SK-N-SH (cell line): ENCODE measurements around the gene FMN1. TPM values are rescaled to one million over a fixed set of nuclear protein-coding genes. Genes with fewer than 3 reads are reported as not detected.

Experiments
- CTCF ChIA-PET: fragments of 300-600, 350-600 bp; formaldehyde crosslinking; extraction: SDS; loops from one replicate; lab custom pipeline; 2021; lab: Yijun Ruan, JAX
- POLR2A ChIA-PET: fragments of 350-600 bp; sonication (Branson Sonifier 250); formaldehyde crosslinking; extraction: SDS; loops from one replicate; lab custom pipeline; 2020; ENCODE audit warnings: antibody characterized with exemption, inconsistent platforms; lab: Yijun Ruan, JAX
- DNase-seq: peaks from one replicate; pipeline ENCODE4 v3.0.0; 2012
- H2AFZ ChIP-seq: fragments of 200-600 bp; sonication (generic); 2 replicates; pipeline ENCODE4 v1.8.1; 2016; ENCODE audit warnings: antibody characterized with exemption, mild to moderate bottlenecking, low read depth
- H3F3A ChIP-seq: fragments of 200-600 bp; sonication (generic); replicated peaks from 2 replicates; pipeline ENCODE3; 2016; ENCODE audit warnings: antibody characterized with exemption, mild to moderate bottlenecking; ENCODE audit not compliant: insufficient read depth
- H3K27ac ChIP-seq, 2 experiments: fragments of 200-500 bp in 1 of 2; fragments of 200-600 bp in 1 of 2; sonication (Bioruptor generic) in 1 of 2; sonication (generic), shearing (Covaris generic) in 1 of 2; 2 replicates each; pipeline versions ENCODE4 v1.5.1 to v1.6.1; 2014 to 2016; ENCODE audit warnings: low read depth in 2 of 2, inconsistent platforms in 1 of 2, low read length in 1 of 2, mild to moderate bottlenecking in 1 of 2, mixed read lengths in 1 of 2
- H3K27me3 ChIP-seq: fragments of 200-600 bp; sonication (generic), shearing (Covaris generic); 2 replicates; pipeline ENCODE4 v1.6.1; 2016; ENCODE audit warnings: mixed run types; ENCODE audit not compliant: insufficient read depth
- H3K36me3 ChIP-seq, 2 experiments: fragments of 200-500 bp in 1 of 2; fragments of 200-600 bp in 1 of 2; sonication (Bioruptor generic) in 1 of 2; sonication (generic) in 1 of 2; replicated peaks in 1 of 2; 2 replicates each; pipeline versions ENCODE3 to v1.5.1; 2014 to 2016; ENCODE audit warnings: low read length in 1 of 2, mild to moderate bottlenecking in 1 of 2; ENCODE audit not compliant: insufficient read depth in 2 of 2, control insufficient read depth in 1 of 2
- H3K4me1 ChIP-seq, 2 experiments: fragments of 200-500 bp in 1 of 2; fragments of 200-600 bp in 1 of 2; sonication (Bioruptor generic) in 1 of 2; sonication (generic), shearing (Covaris generic) in 1 of 2; 2 replicates each; pipeline versions ENCODE4 v1.5.1 to v1.6.1; 2014 to 2016; ENCODE audit warnings: low read depth in 1 of 2, low read length in 1 of 2, mixed run types in 1 of 2; ENCODE audit not compliant: insufficient read depth in 2 of 2, control insufficient read depth in 1 of 2
- H3K4me2 ChIP-seq: fragments of 200-600 bp; sonication (generic), shearing (Covaris generic); 2 replicates; pipeline ENCODE4 v1.6.1; 2017; ENCODE audit warnings: mixed run types
- H3K4me3 ChIP-seq, 2 experiments: fragments of 200-500 bp in 1 of 2; fragments of 200-600 bp in 1 of 2; sonication (Bioruptor generic) in 1 of 2; sonication (generic), shearing (Covaris generic) in 1 of 2; 2 replicates each; pipeline versions ENCODE4 v1.5.1 to v1.8.1; 2014 to 2016; ENCODE audit warnings: low read depth in 2 of 2, inconsistent platforms in 1 of 2, low read length in 1 of 2, mild to moderate bottlenecking in 1 of 2, mixed read lengths in 1 of 2, moderate library complexity in 1 of 2
- H3K79me2 ChIP-seq: fragments of 200-600 bp; sonication (generic); 2 replicates; pipeline ENCODE4 v1.8.1; 2017; ENCODE audit warnings: mild to moderate bottlenecking; ENCODE audit not compliant: insufficient read depth
- H3K9ac ChIP-seq: fragments of 200-600 bp; sonication (generic); 2 replicates; pipeline ENCODE4 v1.6.1; 2017; ENCODE audit warnings: mixed run types
- H3K9me2 ChIP-seq: fragments of 200-600 bp; sonication (generic); 2 replicates; pipeline ENCODE4 v1.6.1; 2017; ENCODE audit warnings: mixed run types
- H3K9me3 ChIP-seq: fragments of 200-600 bp; sonication (generic); 2 replicates; pipeline ENCODE4 v1.6.1; 2017; ENCODE audit warnings: mixed run types, mild to moderate bottlenecking, moderate library complexity
- H4K20me1 ChIP-seq: fragments of 200-600 bp; sonication (generic); 2 replicates; pipeline ENCODE4 v1.6.1; 2017; ENCODE audit warnings: mild to moderate bottlenecking, mixed run types; ENCODE audit not compliant: insufficient read depth
- EP300 ChIP-seq, 2 experiments: IDR thresholded peaks; 2 replicates each; pipeline versions ENCODE4 v1.4.0 to v1.6.1; 2012; ENCODE audit warnings: borderline replicate concordance in 1 of 2, low read depth in 1 of 2, low read length in 1 of 2
- EZH2phosphoT487 ChIP-seq: fragments of 200-600 bp; sonication (generic); IDR thresholded peaks from 2 replicates; pipeline ENCODE4 v1.6.1; 2017; ENCODE audit warnings: low read depth, mixed run types, mild to moderate bottlenecking, antibody characterized with exemption, moderate library complexity, borderline replicate concordance
- FOSL2 ChIP-seq: IDR thresholded peaks from 2 replicates; pipeline ENCODE4 v1.4.0; 2012; ENCODE audit warnings: low read depth, mild to moderate bottlenecking, moderate library complexity, borderline replicate concordance
- IRF3 ChIP-seq: fragments of 150-350 bp; IDR thresholded peaks from 2 replicates; pipeline ENCODE4 v1.6.1; 2016; ENCODE audit warnings: mild to moderate bottlenecking, low read depth, low read length
- JUND ChIP-seq: IDR thresholded peaks from 2 replicates; pipeline ENCODE4 v1.4.0; 2012
- MXI1 ChIP-seq: IDR thresholded peaks from 2 replicates; pipeline ENCODE4 v1.6.1; 2012; ENCODE audit warnings: mild to moderate bottlenecking, low read depth, low read length, improper control_type of control experiment
- POLR2AphosphoS5 ChIP-seq: IDR thresholded peaks from 2 replicates; pipeline ENCODE4 v1.6.1; 2012; ENCODE audit warnings: low read depth, low read length
- RCOR1 ChIP-seq: fragments of 150-350 bp; IDR thresholded peaks from 2 replicates; pipeline ENCODE4 v1.6.1; 2017; ENCODE audit warnings: antibody characterized with exemption, low read length
- SIN3A ChIP-seq: IDR thresholded peaks from 2 replicates; pipeline ENCODE4 v1.6.1; 2012; ENCODE audit warnings: low read depth, mild to moderate bottlenecking, low read length, moderate library complexity, borderline replicate concordance
- SMC3 ChIP-seq: IDR thresholded peaks from 2 replicates; pipeline ENCODE4 v1.6.1; 2012; ENCODE audit warnings: low read depth, low read length, improper control_type of control experiment
- TAF1 ChIP-seq: IDR thresholded peaks from 2 replicates; pipeline ENCODE4 v1.6.1; 2012; ENCODE audit warnings: low read depth, mild to moderate bottlenecking, low read length, moderate library complexity, borderline replicate concordance
- USF1 ChIP-seq: IDR thresholded peaks from 2 replicates; pipeline ENCODE4 v1.4.0; 2012; ENCODE audit warnings: low read depth, borderline replicate concordance
- WGBS: methylation state at CpG from one replicate; pipeline ENCODE4 v1.1.6; 2017; ENCODE audit warnings: low lambda C conversion rate; 5-methylcytosine and 5-hydroxymethylcytosine counted together
- polyA plus RNA-seq, 3 experiments: library from polyadenylated mRNA; depleted of rRNA; stranded (reverse); fragments of >200 nt; gene quantifications; 2 replicates each; pipeline ENCODE4 v1.2.3, GENCODE V29; 2012
- TF ChIP-seq, protein P1 (sequence below): IDR thresholded peaks from 2 replicates; pipeline ENCODE4 v1.6.1; 2012; ENCODE audit warnings: mild to moderate bottlenecking, low read depth, low read length, moderate library complexity
- TF ChIP-seq, protein P2 (sequence below): fragments of 200-600 bp; sonication (generic); IDR thresholded peaks from 2 replicates; pipeline ENCODE4 v1.6.1; 2017; ENCODE audit warnings: antibody characterized with exemption, mild to moderate bottlenecking, moderate library complexity

Gene FMN1
- polyA plus RNA-seq, 1 of the 3 experiments (the other 2 are of a cell fraction) = 9.1 TPM

DNA sequence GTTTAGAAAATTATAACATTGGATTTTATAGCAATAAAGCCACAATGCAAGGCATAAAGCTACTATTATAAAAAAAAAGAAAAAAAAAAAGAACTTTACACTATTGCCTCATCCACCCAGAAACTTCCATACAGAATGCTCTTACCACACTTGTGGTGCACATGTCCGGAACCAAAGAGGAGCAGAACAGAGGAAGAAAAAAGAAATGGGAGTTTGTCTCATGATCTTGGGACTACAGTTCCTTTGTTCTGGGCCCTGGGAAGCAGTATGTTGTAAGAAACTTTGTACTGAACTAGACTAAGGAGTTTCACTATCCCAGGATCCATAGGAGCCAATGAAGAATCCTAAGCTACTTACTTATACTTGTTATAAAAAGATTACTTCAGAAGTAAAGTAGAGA is 36.1 kb downstream of the FMN1 start:
- H3K27me3 ChIP-seq = no peaks in the 10 kb centered on the region
- peak overlapping the region; percentile 56 to 100; a peak in 3 of 4 replicates for H3K27ac ChIP-seq
- ChIA-PET CTCF (interaction anchor here (1.1 to 1.5 kb wide), 3 partner anchors 9 to 73 kb away, joined by 3 to 4 read pairs (median 3); no protein-coding TSS in a partner anchor), POLR2A (no interaction called here)
- no peak overlapping the region for H3K4me2 ChIP-seq
- peaks cover 35% of the 10 kb centered on the region for H3K79me2 ChIP-seq
- peaks cover 21 to 34% of the 10 kb centered on the region in 2 experiments for H3K4me1 ChIP-seq
- DNase-seq = no peak
- H4K20me1 ChIP-seq = no peaks in the 10 kb centered on the region
- H3K9ac ChIP-seq = no peak overlapping the region
- peaks cover 47% of the 10 kb centered on the region for H3F3A ChIP-seq
- no peak for TF ChIP-seq IRF3
- TF ChIP-seq SIN3A = no peak
- no peak for TF ChIP-seq TAF1
- TF ChIP-seq FOSL2 = no peak
- TF ChIP-seq USF1 = no peak
- no peak for TF ChIP-seq EZH2phosphoT487
- no peak for TF ChIP-seq SMC3
- TF ChIP-seq JUND = no peak
- TF ChIP-seq MXI1 = no peak
- no peak for TF ChIP-seq RCOR1
- TF ChIP-seq, protein P1, sequence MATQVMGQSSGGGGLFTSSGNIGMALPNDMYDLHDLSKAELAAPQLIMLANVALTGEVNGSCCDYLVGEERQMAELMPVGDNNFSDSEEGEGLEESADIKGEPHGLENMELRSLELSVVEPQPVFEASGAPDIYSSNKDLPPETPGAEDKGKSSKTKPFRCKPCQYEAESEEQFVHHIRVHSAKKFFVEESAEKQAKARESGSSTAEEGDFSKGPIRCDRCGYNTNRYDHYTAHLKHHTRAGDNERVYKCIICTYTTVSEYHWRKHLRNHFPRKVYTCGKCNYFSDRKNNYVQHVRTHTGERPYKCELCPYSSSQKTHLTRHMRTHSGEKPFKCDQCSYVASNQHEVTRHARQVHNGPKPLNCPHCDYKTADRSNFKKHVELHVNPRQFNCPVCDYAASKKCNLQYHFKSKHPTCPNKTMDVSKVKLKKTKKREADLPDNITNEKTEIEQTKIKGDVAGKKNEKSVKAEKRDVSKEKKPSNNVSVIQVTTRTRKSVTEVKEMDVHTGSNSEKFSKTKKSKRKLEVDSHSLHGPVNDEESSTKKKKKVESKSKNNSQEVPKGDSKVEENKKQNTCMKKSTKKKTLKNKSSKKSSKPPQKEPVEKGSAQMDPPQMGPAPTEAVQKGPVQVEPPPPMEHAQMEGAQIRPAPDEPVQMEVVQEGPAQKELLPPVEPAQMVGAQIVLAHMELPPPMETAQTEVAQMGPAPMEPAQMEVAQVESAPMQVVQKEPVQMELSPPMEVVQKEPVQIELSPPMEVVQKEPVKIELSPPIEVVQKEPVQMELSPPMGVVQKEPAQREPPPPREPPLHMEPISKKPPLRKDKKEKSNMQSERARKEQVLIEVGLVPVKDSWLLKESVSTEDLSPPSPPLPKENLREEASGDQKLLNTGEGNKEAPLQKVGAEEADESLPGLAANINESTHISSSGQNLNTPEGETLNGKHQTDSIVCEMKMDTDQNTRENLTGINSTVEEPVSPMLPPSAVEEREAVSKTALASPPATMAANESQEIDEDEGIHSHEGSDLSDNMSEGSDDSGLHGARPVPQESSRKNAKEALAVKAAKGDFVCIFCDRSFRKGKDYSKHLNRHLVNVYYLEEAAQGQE = no peak
- TF ChIP-seq, protein P2, sequence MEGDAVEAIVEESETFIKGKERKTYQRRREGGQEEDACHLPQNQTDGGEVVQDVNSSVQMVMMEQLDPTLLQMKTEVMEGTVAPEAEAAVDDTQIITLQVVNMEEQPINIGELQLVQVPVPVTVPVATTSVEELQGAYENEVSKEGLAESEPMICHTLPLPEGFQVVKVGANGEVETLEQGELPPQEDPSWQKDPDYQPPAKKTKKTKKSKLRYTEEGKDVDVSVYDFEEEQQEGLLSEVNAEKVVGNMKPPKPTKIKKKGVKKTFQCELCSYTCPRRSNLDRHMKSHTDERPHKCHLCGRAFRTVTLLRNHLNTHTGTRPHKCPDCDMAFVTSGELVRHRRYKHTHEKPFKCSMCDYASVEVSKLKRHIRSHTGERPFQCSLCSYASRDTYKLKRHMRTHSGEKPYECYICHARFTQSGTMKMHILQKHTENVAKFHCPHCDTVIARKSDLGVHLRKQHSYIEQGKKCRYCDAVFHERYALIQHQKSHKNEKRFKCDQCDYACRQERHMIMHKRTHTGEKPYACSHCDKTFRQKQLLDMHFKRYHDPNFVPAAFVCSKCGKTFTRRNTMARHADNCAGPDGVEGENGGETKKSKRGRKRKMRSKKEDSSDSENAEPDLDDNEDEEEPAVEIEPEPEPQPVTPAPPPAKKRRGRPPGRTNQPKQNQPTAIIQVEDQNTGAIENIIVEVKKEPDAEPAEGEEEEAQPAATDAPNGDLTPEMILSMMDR = no peak
- no peak for TF ChIP-seq EP300 (IDR thresholded peaks at IDR 0.05; ENCODE audit: borderline replicate concordance in 1 of 2, low read depth in 1 of 2, low read length in 1 of 2)
- no peak for TF ChIP-seq POLR2AphosphoS5
- H3K4me3 ChIP-seq = no peak overlapping the region
- no peaks in the 10 kb centered on the region for H3K9me2 ChIP-seq
- H3K9me3 ChIP-seq = no peaks in the 10 kb centered on the region
- WGBS = 83% methylated on average over 1 of the region's 1 CpG
- H2AFZ ChIP-seq = no peak overlapping the region
- H3K36me3 ChIP-seq = no peaks in the 10 kb centered on the region
